Stimulated activated naive CD4-positive, alpha-beta T cell treated with Interleukin-2 at 50 U/mL for 16 hours (primary cell): ENCODE measurements around the gene FADD.
"Not testable (repeated sequence)": the region's sequence is repeated elsewhere in the genome, so short reads cannot be mapped to it uniquely, and the experiment has no call there.

Experiments used
- DNase-seq: peaks from one replicate; lab custom pipeline; 2025; lab: John Stamatoyannopoulos, UW

Gene FADD

GRCh38 chr11:70205049-70205725 lies 2.1 kb downstream of the FADD start:
- no peak for DNase-seq

DNA sequence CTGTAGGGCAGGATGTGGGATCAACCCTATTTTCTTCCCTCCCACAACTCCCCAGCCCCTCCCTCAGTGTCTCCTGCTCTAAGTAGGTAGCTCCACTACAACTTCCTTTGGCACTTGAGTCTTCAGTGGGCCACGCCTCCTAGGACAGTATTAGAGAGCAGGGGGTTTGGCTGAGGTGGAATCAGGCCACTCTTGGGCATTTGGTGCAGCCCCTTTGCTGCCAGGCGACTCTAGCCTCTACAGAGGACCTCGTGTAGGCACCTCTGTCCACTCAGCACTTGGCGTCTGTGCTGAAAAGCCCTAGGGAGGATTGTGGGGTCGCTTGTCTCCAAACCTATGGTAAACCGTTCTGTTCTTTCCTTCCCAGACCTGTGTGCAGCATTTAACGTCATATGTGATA lies 2.7 kb downstream of the FADD start:
- no peak for DNase-seq

DNA sequence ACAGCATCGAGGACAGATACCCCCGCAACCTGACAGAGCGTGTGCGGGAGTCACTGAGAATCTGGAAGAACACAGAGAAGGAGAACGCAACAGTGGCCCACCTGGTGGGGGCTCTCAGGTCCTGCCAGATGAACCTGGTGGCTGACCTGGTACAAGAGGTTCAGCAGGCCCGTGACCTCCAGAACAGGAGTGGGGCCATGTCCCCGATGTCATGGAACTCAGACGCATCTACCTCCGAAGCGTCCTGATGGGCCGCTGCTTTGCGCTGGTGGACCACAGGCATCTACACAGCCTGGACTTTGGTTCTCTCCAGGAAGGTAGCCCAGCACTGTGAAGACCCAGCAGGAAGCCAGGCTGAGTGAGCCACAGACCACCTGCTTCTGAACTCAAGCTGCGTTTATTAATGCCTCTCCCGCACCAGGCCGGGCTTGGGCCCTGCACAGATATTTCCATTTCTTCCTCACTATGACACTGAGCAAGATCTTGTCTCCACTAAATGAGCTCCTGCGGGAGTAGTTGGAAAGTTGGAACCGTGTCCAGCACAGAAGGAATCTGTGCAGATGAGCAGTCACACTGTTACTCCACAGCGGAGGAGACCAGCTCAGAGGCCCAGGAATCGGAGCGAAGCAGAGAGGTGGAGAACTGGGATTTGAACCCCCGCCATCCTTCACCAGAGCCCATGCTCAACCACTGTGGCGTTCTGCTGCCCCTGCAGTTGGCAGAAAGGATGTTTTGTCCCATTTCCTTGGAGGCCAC lies 3.3 kb downstream of the FADD start:
- no peak for DNase-seq

DNA sequence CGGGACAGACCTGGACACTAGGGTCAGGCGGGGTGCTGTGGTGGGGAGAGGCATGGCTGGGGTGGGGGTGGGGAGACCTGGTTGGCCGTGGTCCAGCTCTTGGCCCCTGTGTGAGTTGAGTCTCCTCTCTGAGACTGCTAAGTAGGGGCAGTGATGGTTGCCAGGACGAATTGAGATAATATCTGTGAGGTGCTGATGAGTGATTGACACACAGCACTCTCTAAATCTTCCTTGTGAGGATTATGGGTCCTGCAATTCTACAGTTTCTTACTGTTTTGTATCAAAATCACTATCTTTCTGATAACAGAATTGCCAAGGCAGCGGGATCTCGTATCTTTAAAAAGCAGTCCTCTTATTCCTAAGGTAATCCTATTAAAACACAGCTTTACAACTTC lies 3.9 kb downstream of the FADD start:
- DNase-seq: no peak

DNA sequence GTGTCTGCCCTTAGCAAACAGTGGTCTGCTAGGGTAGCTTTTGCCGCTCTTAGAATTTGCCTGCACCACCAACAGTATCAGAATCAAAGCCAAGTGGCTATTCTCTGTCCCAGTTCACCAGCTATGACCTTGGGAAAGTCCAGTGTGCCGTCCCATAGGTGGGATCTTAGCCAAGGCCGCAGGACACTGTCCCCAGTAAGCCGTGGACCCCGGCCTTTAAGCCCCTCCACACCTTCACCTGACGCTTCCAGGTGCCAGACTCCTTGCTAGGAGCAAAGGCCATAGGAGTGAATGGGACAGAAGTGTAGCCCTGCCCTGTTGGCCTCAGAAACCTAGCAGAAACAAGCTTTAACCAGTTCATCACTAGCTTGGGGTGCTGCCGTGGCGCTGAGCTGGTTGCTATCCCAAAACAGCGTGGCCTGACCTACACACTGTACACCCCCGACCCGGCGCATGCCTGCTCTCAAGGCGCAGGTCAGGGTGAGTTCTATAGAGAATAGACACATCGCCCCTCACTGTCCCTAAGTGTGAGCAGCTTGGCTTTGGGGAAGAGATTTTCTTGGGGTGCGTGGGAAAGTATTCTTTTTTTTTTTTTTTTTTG lies 4.5 kb downstream of the FADD start:
- no peak for DNase-seq

- no peak for DNase-seq
Measured at GRCh38 chr11:70209391-70209912, 6.4 kb downstream of the FADD start.

GRCh38 chr11:70210051-70210501 lies 7.0 kb downstream of the FADD start:
- no peak for DNase-seq

DNA sequence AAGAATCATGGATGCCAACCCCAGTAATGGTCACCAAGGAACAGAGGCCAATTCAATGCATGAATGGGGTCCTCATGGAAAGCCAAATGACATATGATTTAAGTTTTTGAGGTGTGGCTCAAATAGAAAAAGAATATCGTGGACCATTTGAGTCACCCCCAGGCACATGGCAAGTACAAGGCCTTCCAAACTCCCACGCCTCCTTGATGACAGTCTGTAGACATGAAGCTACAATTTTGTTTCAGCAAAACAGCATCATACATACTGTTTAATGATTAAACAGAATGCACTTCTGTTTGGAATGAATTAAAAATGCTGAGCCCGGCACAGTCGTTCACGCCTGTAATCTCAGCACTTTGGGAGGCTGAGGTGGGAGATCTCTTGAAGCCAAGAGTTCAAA lies 7.4 kb downstream of the FADD start:
- DNase-seq: no peak

DNA sequence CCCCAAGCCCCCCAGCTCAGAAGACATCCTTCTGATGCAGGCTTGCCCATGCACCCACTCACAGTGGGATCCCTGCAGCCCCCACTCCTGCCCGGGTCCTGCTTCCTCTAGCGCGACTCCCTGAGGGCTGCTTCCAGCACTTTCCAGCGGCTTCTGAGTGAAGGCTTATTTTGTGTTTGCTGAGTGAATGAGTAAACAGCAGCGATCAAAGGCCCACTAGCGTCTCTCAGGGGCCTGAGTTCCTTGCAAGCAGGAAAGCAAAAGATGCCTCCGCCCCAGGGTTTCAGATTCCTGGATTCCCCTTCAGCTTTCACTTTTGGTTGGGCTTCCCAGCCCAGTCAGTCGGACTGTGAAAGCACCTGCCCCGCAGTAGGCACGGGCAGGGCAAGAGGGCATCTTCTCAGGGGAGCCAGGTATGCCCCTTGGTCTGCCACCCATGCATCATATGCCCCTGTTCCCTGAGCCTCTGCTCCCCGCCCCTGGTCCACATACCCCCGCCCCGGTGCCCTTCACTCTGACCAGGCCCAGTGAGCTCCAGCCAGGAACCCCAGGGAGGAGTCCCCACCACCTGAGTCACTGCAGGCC lies 9.2 kb downstream of the FADD start:
- no peak for DNase-seq

DNA sequence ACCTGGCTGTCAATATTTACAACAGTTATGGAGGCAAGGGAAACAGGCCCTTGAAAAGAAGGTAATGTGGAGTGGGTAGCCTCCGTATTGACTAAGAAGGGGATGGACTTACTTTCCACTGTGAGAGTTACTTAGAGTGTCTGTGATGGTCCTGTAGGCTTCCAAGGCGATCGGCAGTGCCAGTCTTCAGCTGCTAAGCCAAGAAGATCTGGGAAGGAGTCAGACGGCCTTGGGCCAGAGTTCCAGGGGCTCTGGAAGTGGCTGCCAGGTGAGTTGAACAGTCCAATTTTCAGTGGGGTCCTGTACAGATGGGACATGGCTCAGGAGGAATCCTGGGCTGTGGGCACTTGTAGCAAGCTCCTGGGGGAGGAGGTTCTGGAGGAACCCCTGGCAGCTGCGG lies 14.3 kb downstream of the FADD start:
- not testable (repeated sequence) for DNase-seq

- not testable (repeated sequence) for DNase-seq
Measured at GRCh38 chr11:70218076-70218475, 15.0 kb downstream of the FADD start.

GRCh38 chr11:70220136-70220535 lies 17.0 kb downstream of the FADD start:
- no peak for DNase-seq

GRCh38 chr11:70220920-70221319 lies 17.8 kb downstream of the FADD start:
- no peak for DNase-seq

GRCh38 chr11:70225681-70226177 lies 22.6 kb downstream of the FADD start:
- no peak for DNase-seq

GRCh38 chr11:70226183-70226582 lies 23.1 kb downstream of the FADD start:
- no peak for DNase-seq

DNA sequence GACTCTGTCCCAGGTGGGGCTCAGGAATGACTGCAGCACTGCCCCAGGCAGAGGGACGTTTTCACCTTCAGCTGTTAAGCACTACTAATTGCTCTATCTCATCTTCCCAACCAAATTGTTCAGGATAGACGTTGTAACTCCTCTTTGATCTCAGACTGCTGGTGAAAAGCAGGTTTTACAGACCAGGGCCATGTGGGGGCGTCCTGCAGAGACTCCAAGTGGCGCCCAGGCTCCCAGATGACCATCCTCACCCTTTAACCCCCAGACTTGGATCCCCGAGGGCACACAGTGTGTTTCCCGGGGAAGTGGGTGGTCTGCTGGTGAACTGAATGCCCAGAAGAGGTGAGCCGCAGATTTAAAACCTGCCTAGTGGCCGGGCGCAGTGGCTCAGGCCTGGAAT lies 23.9 kb downstream of the FADD start:
- no peak for DNase-seq

- no peak for DNase-seq
Measured at GRCh38 chr11:70229737-70230136, 26.6 kb downstream of the FADD start.

- no peak for DNase-seq
Measured at GRCh38 chr11:70230151-70230839, 27.2 kb downstream of the FADD start.

- no peak for DNase-seq
Measured at GRCh38 chr11:70230840-70231710, 28.0 kb downstream of the FADD start.

GRCh38 chr11:70233034-70233433 lies 29.9 kb downstream of the FADD start:
- DNase-seq: no peak

DNA sequence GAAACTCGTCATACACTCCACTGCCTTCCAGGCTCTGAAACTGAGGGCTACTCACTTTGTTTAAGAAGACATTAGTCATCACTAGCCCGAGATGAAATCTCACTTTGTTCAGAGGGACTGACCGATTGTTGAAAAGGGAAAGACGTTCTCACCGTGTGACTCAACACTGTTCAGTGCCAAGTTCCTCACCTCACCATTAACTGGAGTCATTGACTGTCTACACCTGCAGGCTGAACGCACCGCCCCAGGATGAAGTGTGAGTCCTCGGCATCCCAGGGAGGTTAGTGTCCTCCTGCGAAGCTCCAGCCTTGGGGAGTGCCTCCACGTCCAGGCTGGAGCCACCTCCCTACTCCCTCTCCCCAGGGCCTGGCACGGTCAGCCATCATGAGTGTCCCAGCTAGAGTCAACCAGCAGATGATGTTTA lies 30.4 kb downstream of the FADD start:
- DNase-seq: no peak
